H1 (cell line): ENCODE data around the gene PDE1C. TPM values are rescaled to one million over a fixed set of nuclear protein-coding genes. Genes with fewer than 3 reads are reported as not detected.

ENCODE experiments used
- CTCF ChIA-PET: fragments of 300-600 bp; sonication (Branson Sonifier 250); formaldehyde crosslinking; loops from one replicate; lab custom pipeline; 2021; ENCODE audit not compliant: partially characterized antibody; lab: Charles Lee
- POLR2A ChIA-PET: fragments of 300-600 bp; sonication (Branson Sonifier 250); formaldehyde crosslinking; loops from one replicate; lab custom pipeline; 2021; ENCODE audit warnings: inconsistent platforms; ENCODE audit not compliant: partially characterized antibody; lab: Charles Lee
- DNase-seq, 2 experiments: peaks; one replicate each; pipeline versions ENCODE4 v3.0.0 to v3.0.0-alpha.2; 2010 to 2022; ENCODE audit warnings: low spot score in 2 of 2, low read depth in 1 of 2, mixed read lengths in 1 of 2
- FAIRE-seq: peaks from 2 replicates; lab custom pipeline; 2011; peaks lifted over from hg19 to GRCh38; lab: Jason Lieb, UNC
- H2AFZ ChIP-seq: 2 replicates; pipeline ENCODE4 v1.8.1; 2012; ENCODE audit warnings: low read length, inconsistent platforms
- H2AK5ac ChIP-seq: 2 replicates; pipeline ENCODE4 v1.6.1; 2013; ENCODE audit warnings: low read depth, low read length
- H2BK120ac ChIP-seq: replicated peaks from 2 replicates; pipeline ENCODE3; 2013; ENCODE audit warnings: low read depth, low read length, inconsistent platforms
- H2BK12ac ChIP-seq: 2 replicates; pipeline ENCODE4 v1.6.1; 2013; ENCODE audit warnings: low read depth, low read length
- H2BK15ac ChIP-seq: 2 replicates; pipeline ENCODE4 v1.6.1; 2013; ENCODE audit warnings: low read length
- H2BK20ac ChIP-seq: 2 replicates; pipeline ENCODE4 v1.6.1; 2013; ENCODE audit warnings: low read length
- H2BK5ac ChIP-seq: 2 replicates; pipeline ENCODE4 v1.6.1; 2013; ENCODE audit warnings: low read depth, low read length
- H3K14ac ChIP-seq: 2 replicates; pipeline ENCODE4 v1.6.1; 2013; ENCODE audit warnings: inconsistent platforms; ENCODE audit not compliant: insufficient read length
- H3K18ac ChIP-seq: 2 replicates; pipeline ENCODE4 v1.6.1; 2013; ENCODE audit warnings: low read length; ENCODE audit errors: extremely low read depth
- H3K23ac ChIP-seq: 2 replicates; pipeline ENCODE4 v1.6.1; 2013; ENCODE audit warnings: inconsistent platforms; ENCODE audit not compliant: insufficient read length
- H3K23me2 ChIP-seq: 2 replicates; pipeline ENCODE4 v1.6.1; 2013; ENCODE audit warnings: low read depth, low read length
- H3K27ac ChIP-seq: 2 replicates; pipeline ENCODE4 v1.6.1; 2011; ENCODE audit warnings: low read depth, low read length, inconsistent platforms
- H3K27me3 ChIP-seq, 4 experiments: replicated peaks in 1 of 4; 1 replicate in 1 of 4; 2 replicates in 3 of 4; pipeline versions ENCODE4 v1.6.1 to v1.8.1; 2011 to 2013; ENCODE audit warnings: low read length in 3 of 4, mild to moderate bottlenecking in 3 of 4, inconsistent platforms in 2 of 4, mixed read lengths in 2 of 4, moderate library complexity in 1 of 4; ENCODE audit not compliant: control insufficient read depth in 3 of 4, insufficient read depth in 3 of 4; ENCODE audit errors: extremely low read depth in 1 of 4
- H3K36me3 ChIP-seq, 4 experiments: 2 replicates each; pipeline versions ENCODE4 v1.6.1 to v1.8.1; 2011 to 2013; ENCODE audit warnings: mild to moderate bottlenecking in 4 of 4, low read length in 3 of 4, moderate library complexity in 2 of 4, control low read depth in 1 of 4, inconsistent platforms in 1 of 4; ENCODE audit not compliant: insufficient read depth in 4 of 4, control insufficient read depth in 2 of 4
- H3K4ac ChIP-seq: replicated peaks from 2 replicates; pipeline ENCODE3; 2013; ENCODE audit warnings: low read length, low read depth, mixed read lengths, inconsistent platforms; ENCODE audit not compliant: insufficient read length
- H3K4me1 ChIP-seq, 4 experiments: replicated peaks in 1 of 4; 1 replicate in 1 of 4; 2 replicates in 3 of 4; pipeline versions ENCODE4 v1.6.1 to v1.8.1; 2011 to 2013; ENCODE audit warnings: low read length in 3 of 4, inconsistent platforms in 2 of 4, mixed read lengths in 1 of 4; ENCODE audit not compliant: insufficient read depth in 4 of 4, control insufficient read depth in 3 of 4
- H3K4me2 ChIP-seq, 2 experiments: 2 replicates each; pipeline versions ENCODE4 v1.6.1 to v1.8.1; 2011 to 2013; ENCODE audit warnings: low read depth in 2 of 2, low read length in 2 of 2, control low read depth in 1 of 2, inconsistent platforms in 1 of 2, mild to moderate bottlenecking in 1 of 2; ENCODE audit not compliant: insufficient read depth in 1 of 2
- H3K4me3 ChIP-seq, 4 experiments: fragments of 200-600, 300-600 bp in 1 of 4; sonication (generic), shearing (Covaris generic), sonication (Bioruptor Twin) in 1 of 4; 2 replicates each; pipeline versions ENCODE4 v1.5.1 to v1.8.1; 2011 to 2016; ENCODE audit warnings: low read length in 4 of 4, low read depth in 3 of 4, control low read depth in 2 of 4, inconsistent platforms in 2 of 4, mild to moderate bottlenecking in 2 of 4, mixed read lengths in 1 of 4, moderate library complexity in 1 of 4; ENCODE audit not compliant: insufficient read depth in 2 of 4; ENCODE audit errors: extremely low read depth in 1 of 4
- H3K56ac ChIP-seq: replicated peaks from 2 replicates; pipeline ENCODE3; 2013; ENCODE audit warnings: low read depth, mild to moderate bottlenecking, mixed read lengths, low read length, inconsistent platforms; ENCODE audit not compliant: insufficient read length
- H3K79me1 ChIP-seq: 2 replicates; pipeline ENCODE4 v1.6.1; 2013; ENCODE audit warnings: low read depth, low read length, control low read depth
- H3K79me2 ChIP-seq, 2 experiments: 2 replicates each; pipeline versions ENCODE4 v1.6.1 to v1.8.1; 2012 to 2013; ENCODE audit warnings: low read length in 2 of 2, mild to moderate bottlenecking in 2 of 2, inconsistent platforms in 1 of 2; ENCODE audit not compliant: insufficient read depth in 2 of 2, control insufficient read depth in 1 of 2
- H3K9ac ChIP-seq, 4 experiments: replicated peaks in 1 of 4; 1 replicate in 1 of 4; 2 replicates in 3 of 4; pipeline versions ENCODE4 v1.6.1 to v1.8.1; 2011 to 2013; ENCODE audit warnings: low read depth in 3 of 4, low read length in 3 of 4, control low read depth in 2 of 4, mild to moderate bottlenecking in 2 of 4, moderate library complexity in 2 of 4, inconsistent platforms in 1 of 4; ENCODE audit errors: extremely low read depth in 1 of 4
- H3K9me3 ChIP-seq, 2 experiments: 2 replicates each; pipeline versions ENCODE4 v1.6.1 to v1.8.1; 2012 to 2013; ENCODE audit warnings: mild to moderate bottlenecking in 2 of 2, moderate library complexity in 2 of 2, control low read depth in 1 of 2, inconsistent platforms in 1 of 2, low read depth in 1 of 2, low read length in 1 of 2, mixed read lengths in 1 of 2; ENCODE audit not compliant: insufficient read depth in 2 of 2
- H4K20me1 ChIP-seq, 2 experiments: replicated peaks in 1 of 2; 2 replicates each; pipeline versions ENCODE3 to v1.8.1; 2011 to 2013; ENCODE audit warnings: inconsistent platforms in 2 of 2, low read length in 2 of 2, mild to moderate bottlenecking in 1 of 2; ENCODE audit not compliant: insufficient read depth in 2 of 2, control insufficient read depth in 1 of 2
- H4K5ac ChIP-seq: 2 replicates; pipeline ENCODE4 v1.6.1; 2013; ENCODE audit warnings: low read length, low read depth, mixed read lengths, inconsistent platforms; ENCODE audit not compliant: insufficient read length
- H4K8ac ChIP-seq: 2 replicates; pipeline ENCODE4 v1.8.0; 2013; ENCODE audit warnings: mild to moderate bottlenecking, moderate library complexity, low read length, inconsistent platforms; ENCODE audit not compliant: insufficient read depth; ENCODE audit errors: extremely low read depth
- H4K91ac ChIP-seq: replicated peaks from 2 replicates; pipeline ENCODE3; 2013; ENCODE audit warnings: low read length, mixed read lengths, inconsistent platforms; ENCODE audit not compliant: insufficient read length
- ATF3 ChIP-seq: IDR thresholded peaks from 2 replicates; pipeline ENCODE4 v1.6.1; 2011; ENCODE audit warnings: low read depth, mild to moderate bottlenecking, low read length; ENCODE audit not compliant: insufficient read depth
- BACH1 ChIP-seq: IDR thresholded peaks from 2 replicates; pipeline ENCODE4 v1.6.1; 2012; ENCODE audit warnings: low read length, improper control_type of control experiment
- CHD1 ChIP-seq: IDR thresholded peaks from 2 replicates; pipeline ENCODE4 v1.6.1; 2012; ENCODE audit warnings: low read depth, low read length, improper control_type of control experiment
- CTBP2 ChIP-seq: IDR thresholded peaks from 2 replicates; pipeline ENCODE4 v1.7.0; 2011; ENCODE audit warnings: borderline replicate concordance, mild to moderate bottlenecking, moderate library complexity, mixed read lengths, low read length; ENCODE audit not compliant: insufficient read depth, insufficient read length
- EGR1 ChIP-seq: IDR thresholded peaks from 2 replicates; pipeline ENCODE4 v1.6.1; 2011; ENCODE audit warnings: low read depth, low read length, borderline replicate concordance
- EZH2 ChIP-seq: fragments of 200-600 bp; sonication (generic); IDR thresholded peaks from 2 replicates; pipeline ENCODE4 v1.7.1; 2012; ENCODE audit warnings: low read depth, mild to moderate bottlenecking, moderate library complexity, low read length, inconsistent platforms; ENCODE audit not compliant: severe bottlenecking
- HDAC2 ChIP-seq, 2 experiments: fragments of 300-600 bp in 1 of 2; sonication (generic) in 1 of 2; IDR thresholded peaks; 2 replicates each; pipeline ENCODE4 v1.6.1; 2011 to 2012; ENCODE audit warnings: low read depth in 2 of 2, low read length in 2 of 2, mild to moderate bottlenecking in 2 of 2, moderate library complexity in 2 of 2, borderline replicate concordance in 1 of 2, inconsistent platforms in 1 of 2
- SIN3A ChIP-seq, 2 experiments: IDR thresholded peaks in 1 of 2; conservative IDR thresholded peaks in 1 of 2; 2 replicates each; pipeline ENCODE4 v1.6.1; 2011 to 2012; ENCODE audit warnings: low read length in 2 of 2, improper control_type of control experiment in 1 of 2, low read depth in 1 of 2, mild to moderate bottlenecking in 1 of 2
- SRF ChIP-seq: IDR thresholded peaks from 2 replicates; pipeline ENCODE4 v1.6.1; 2011; ENCODE audit warnings: mild to moderate bottlenecking, low read depth, low read length, moderate library complexity
- WGBS, 2 experiments: shearing (Covaris generic) in 1 of 2; methylation state at CpG; one replicate each; pipeline versions ENCODE4 v1.1.6 to v1.1.7; 2013 to 2015; ENCODE audit warnings: low lambda C conversion rate in 2 of 2, mixed read lengths in 2 of 2, inconsistent platforms in 1 of 2, low coverage in 1 of 2, missing lambda C conversion rate in 1 of 2; ENCODE audit not compliant: insufficient replicate concordance in 2 of 2, insufficient coverage in 1 of 2, insufficient read length in 1 of 2; ENCODE audit errors: extremely low coverage in 1 of 2, missing lambda C conversion rate in 1 of 2; 5-methylcytosine and 5-hydroxymethylcytosine counted together
- polyA plus RNA-seq, 7 experiments: library from polyadenylated mRNA; depleted of rRNA in 3 of 7; stranded (reverse) in 5 of 7; unstranded in 2 of 7; fragments of >200 nt in 5 of 7; fragments of 200-250 nt in 2 of 7; gene quantifications; 1 replicate in 5 of 7; 2 replicates in 1 of 7; 4 replicates in 1 of 7; pipeline versions ENCODE4 v1.2.1 to v1.2.3, GENCODE V29; 2011 to 2013; ENCODE audit warnings: missing spikeins in 2 of 7, mixed read lengths in 2 of 7
- total RNA-seq: library from RNA; stranded (reverse); fragmentation: NEBNext Ultra II Directional; extraction: Animal tissue kit (Norgen Biotek cat#: 25700); gene quantifications from 2 replicates; pipeline ENCODE4 v1.2.1, GENCODE V29; 2021
- TF ChIP-seq, protein P1 (sequence below): IDR thresholded peaks from 2 replicates; pipeline ENCODE4 v1.6.1; 2011; ENCODE audit warnings: low read length, improper control_type of control experiment

PDE1C gene
- total and polyA plus RNA-seq, 2 of the 8 experiments (the other 6 are each of a cell fraction or from before 2014, with no cell fraction given) = 0.11 to 1.1 TPM

DNA sequence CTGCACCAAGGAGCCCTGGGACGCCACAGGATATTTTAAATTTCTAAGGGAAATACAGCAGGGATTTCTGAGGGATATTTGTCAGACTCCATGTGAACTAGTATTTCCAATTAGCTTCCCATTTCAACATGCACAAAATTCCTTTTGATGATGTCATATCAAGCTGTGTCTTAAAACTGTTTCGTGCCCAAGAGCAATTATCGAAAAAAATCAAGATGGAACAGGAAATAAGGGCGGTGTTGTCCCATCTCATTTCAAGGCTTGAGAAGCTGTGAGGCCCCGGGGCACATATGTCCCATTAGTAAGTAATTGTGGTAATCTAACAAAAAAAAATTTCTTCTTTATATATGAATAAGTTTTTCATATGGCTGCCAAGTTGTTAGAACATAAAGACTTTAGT is 335.8 kb downstream of the PDE1C start:
- DNase-seq = no peak
- POLR2A ChIA-PET = no interaction called here
- no peak overlapping the region for H2BK15ac ChIP-seq
- no peak for FAIRE-seq
- no peak overlapping the region for H3K56ac ChIP-seq
- H3K36me3 ChIP-seq = no peaks in the 10 kb centered on the region
- TF ChIP-seq, protein P1, sequence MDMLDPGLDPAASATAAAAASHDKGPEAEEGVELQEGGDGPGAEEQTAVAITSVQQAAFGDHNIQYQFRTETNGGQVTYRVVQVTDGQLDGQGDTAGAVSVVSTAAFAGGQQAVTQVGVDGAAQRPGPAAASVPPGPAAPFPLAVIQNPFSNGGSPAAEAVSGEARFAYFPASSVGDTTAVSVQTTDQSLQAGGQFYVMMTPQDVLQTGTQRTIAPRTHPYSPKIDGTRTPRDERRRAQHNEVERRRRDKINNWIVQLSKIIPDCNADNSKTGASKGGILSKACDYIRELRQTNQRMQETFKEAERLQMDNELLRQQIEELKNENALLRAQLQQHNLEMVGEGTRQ = no peak
- TF ChIP-seq SRF (no peak), EZH2 (no peak), CHD1 (no peak), ATF3 (no peak), EGR1 (no peak), CTBP2 (no peak), HDAC2 (IDR thresholded peaks at IDR 0.05; ENCODE audit: borderline replicate concordance in 1 of 2, low read depth in 2 of 2, low read length in 2 of 2) (no peak), BACH1 (no peak), SIN3A (conservative IDR thresholded peaks at IDR 0.05 in 1 of 2, IDR thresholded peaks at IDR 0.05 in 1 of 2; ENCODE audit: low read depth in 1 of 2, low read length in 2 of 2) (no peak)
- no peak overlapping the region for H3K14ac ChIP-seq
- CTCF ChIA-PET = interaction anchor here (0.9 to 3.8 kb wide), 9 partner anchors 9 to 291 kb away, joined by 3 to 19 read pairs (median 3); no protein-coding TSS in a partner anchor
- H3K23ac ChIP-seq = no peak overlapping the region
- H3K18ac ChIP-seq = no peak overlapping the region
- no peak overlapping the region for H2AFZ ChIP-seq
- H3K4ac ChIP-seq = no peak overlapping the region
- no peak overlapping the region for H4K91ac ChIP-seq
- no peak overlapping the region for H4K5ac ChIP-seq
- H3K4me1 ChIP-seq = peaks cover 0 to 4% (median 1%) of the 10 kb centered on the region in 4 experiments; a peak in 2 of 7 replicates
- H2AK5ac ChIP-seq = no peak overlapping the region
- WGBS, 2 experiments = 69% methylated on average over 5 of the region's 5 CpGs; no CpG with 5 or more reads in 1 of the 2 experiments
- no peak overlapping the region for H2BK120ac ChIP-seq
- no peak overlapping the region for H2BK5ac ChIP-seq
- H3K4me2 ChIP-seq = no peak overlapping the region
- no peak overlapping the region for H3K4me3 ChIP-seq
- H3K79me2 ChIP-seq = no peaks in the 10 kb centered on the region
- no peaks in the 10 kb centered on the region for H3K27me3 ChIP-seq
- H3K27ac ChIP-seq = no peak overlapping the region
- no peak overlapping the region for H2BK12ac ChIP-seq
- no peaks in the 10 kb centered on the region; the same call in 1 of the 2 replicates for H3K23me2 ChIP-seq
- H3K9me3 ChIP-seq = no peaks in the 10 kb centered on the region
- H2BK20ac ChIP-seq = no peak overlapping the region
- H4K8ac ChIP-seq = no peak overlapping the region
- H4K20me1 ChIP-seq = no peaks in the 10 kb centered on the region
- H3K9ac ChIP-seq = no peak overlapping the region
- H3K79me1 ChIP-seq = no peaks in the 10 kb centered on the region
